IPS-18c (cell line): ENCODE results near the gene TNS3.
"Not testable (repeated sequence)": the region's sequence is repeated elsewhere in the genome, so short reads cannot be mapped to it uniquely, and the experiment has no call there.

Experiments
- H3K4me3 ChIP-seq: 2 replicates; pipeline ENCODE4 v1.7.0; 2013; ENCODE audit warnings: low read depth, mild to moderate bottlenecking, low read length, moderate library complexity; ENCODE audit not compliant: insufficient read depth
- H3K9me3 ChIP-seq: one replicate; pipeline ENCODE4 v1.6.1; 2013; ENCODE audit warnings: mild to moderate bottlenecking, low read length, moderate library complexity; ENCODE audit not compliant: control insufficient read depth, insufficient read depth

TNS3 gene

GRCh38 chr7:47552621-47553020 is 29.3 kb downstream of the TNS3 start:
- H3K4me3 ChIP-seq = no peak overlapping the region
- H3K9me3 ChIP-seq = peaks cover 2% of the 10 kb centered on the region

GRCh38 chr7:47551668-47552440 is 30.1 kb downstream of the TNS3 start:
- H3K9me3 ChIP-seq = peaks cover 3% of the 10 kb centered on the region

GRCh38 chr7:47550788-47551470 is 31.0 kb downstream of the TNS3 start:
- peaks cover 3% of the 10 kb centered on the region for H3K9me3 ChIP-seq
- H3K4me3 ChIP-seq = no peak overlapping the region

More at GRCh38 chr7:47551668-47552440, 30.1 kb downstream of the TNS3 start:
- no peak overlapping the region for H3K4me3 ChIP-seq

DNA sequence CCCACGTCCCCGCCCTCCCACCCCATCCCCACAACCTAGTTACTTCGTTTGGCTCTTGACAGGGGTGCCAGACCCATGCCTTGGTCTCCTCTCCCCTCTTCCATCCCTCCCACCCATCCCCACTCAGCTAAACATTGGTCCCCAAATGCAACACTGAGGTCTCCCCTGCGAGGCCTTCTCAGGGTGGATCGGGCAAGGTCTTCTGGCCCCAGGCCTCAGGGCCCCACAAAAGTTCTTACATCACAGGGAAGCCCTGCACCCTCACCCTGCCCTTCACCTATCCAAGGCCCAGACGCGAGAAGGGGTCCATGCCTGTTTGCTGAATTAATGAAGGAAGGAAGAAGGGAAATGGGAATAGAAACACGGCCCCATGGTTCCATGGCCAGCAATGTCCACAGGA is 32.0 kb downstream of the TNS3 start:
- peaks cover 3% of the 10 kb centered on the region for H3K9me3 ChIP-seq
- no peak overlapping the region for H3K4me3 ChIP-seq

DNA sequence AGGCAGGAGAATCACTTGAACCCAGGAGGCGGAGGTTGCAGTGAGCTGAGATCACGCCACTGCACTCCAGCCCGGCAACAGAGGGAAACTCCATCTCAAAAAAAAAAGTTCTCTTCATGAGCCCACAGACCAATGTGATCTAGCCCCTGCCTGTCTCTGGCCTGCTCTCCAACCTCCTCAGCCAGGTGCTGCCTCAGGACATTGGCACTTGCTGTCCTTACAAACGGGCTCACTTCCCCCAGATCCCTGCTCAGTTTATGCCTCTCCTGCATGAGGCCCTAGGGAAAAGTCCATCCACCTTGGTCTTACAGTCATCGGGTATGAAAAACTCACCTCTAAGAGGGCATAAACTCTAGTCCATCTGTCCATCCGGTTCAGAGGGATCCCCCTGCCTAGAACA is 32.5 kb downstream of the TNS3 start:
- no peak overlapping the region for H3K4me3 ChIP-seq
- peaks cover 3% of the 10 kb centered on the region for H3K9me3 ChIP-seq

DNA sequence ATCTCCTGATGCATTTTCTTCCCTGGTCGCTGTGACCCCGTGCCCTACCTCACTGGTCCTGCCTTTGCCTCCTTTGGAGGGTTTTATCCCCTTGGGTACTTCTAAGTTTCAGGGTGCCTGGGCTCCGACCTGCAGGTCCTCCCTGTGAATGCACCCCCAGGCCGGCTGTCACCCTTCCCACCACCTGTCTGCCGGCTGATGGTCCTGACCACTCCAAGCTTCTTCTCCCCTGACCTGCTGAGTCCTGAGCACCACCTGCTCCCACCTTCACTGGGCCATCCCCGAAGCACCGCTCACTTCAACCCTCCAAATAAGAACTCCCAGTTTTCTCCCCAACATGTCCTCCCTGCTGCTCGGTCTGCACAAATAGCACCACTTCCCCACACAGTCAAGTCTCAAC is 33.4 kb downstream of the TNS3 start:
- Histone ChIP-seq H3K4me3 (no peak overlapping the region), H3K9me3 (peaks cover 3% of the 10 kb centered on the region)

DNA sequence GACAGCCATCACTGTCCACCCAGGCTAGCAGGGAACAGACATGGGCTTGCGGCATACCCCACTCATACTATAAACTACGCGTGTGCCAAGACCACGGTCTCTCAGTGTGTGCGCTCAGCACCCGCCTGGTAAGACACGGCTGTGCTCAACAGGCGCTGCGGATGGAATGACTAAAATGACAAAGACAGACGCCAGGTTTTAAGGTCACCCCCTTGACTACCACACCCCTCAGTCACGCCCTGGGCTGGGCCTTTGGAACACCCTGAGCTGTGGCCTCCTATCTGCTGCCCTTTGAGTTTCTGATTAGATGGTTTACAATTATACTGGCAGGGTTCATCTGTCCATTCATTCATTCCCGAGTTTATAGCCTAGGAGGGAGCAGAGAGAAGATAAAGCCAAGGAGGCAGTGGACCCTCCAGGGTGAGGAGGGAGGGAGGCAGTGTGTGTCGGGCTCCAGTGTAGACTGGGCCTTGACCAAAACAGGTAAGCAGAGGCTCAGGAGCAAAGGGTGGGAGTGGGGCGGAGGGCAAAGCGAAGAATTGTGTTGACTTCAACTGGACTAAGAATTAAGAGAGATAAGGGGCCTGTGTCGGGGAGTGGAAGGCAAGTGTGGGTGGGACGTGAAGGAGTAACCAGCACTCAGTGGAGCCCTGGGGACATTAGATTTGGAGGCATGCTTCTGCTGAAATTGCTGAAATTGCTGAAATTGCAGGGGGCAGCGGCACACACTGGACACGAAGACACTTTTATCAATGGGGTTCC is 35.0 kb downstream of the TNS3 start:
- Histone ChIP-seq H3K4me3 (no peak overlapping the region), H3K9me3 (peaks cover 3% of the 10 kb centered on the region)

DNA sequence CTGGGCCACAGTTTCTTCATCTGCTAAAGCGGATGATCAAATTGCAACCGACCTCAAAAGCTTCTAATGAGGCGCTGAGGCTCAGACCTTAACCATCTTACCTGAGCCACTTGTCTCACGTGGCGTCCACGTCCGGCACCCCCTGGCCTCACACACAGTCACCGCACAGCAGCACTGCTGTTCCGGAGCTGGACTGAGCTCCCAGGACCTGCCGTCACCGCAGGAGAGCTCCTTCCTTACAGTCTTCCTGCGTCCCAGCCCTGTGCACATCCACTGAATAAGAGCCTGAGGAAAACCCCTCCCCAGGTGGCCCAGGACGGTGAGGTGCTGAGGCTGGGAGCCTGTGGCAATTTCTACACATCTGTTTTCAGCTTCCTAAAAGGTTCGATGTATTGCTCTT is 35.7 kb downstream of the TNS3 start:
- H3K4me3 ChIP-seq = no peak overlapping the region

DNA sequence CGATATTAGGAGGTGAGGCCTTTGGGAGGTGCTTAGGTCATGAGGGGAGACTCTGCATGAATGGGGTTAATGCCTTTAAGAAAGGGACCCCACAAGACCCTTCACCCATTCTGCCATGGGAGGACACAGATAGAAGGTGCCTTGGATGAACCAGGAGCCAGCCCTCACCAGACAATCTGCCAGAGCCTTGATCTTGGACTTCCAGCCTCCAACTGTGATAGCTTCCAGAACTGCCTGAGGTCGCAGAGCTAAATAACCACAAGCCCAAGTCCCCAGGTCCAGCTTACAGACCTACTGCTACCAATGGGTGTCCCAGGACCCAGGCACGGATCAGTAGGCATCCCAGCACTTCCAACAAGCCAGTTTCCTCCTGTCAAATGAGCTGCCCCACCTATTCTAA is 37.5 kb downstream of the TNS3 start:
- H3K9me3 ChIP-seq = peaks cover 3% of the 10 kb centered on the region

More for the DNA sequence above, 35.7 kb downstream of the TNS3 start:
- H3K9me3 ChIP-seq = peaks cover 3% of the 10 kb centered on the region

DNA sequence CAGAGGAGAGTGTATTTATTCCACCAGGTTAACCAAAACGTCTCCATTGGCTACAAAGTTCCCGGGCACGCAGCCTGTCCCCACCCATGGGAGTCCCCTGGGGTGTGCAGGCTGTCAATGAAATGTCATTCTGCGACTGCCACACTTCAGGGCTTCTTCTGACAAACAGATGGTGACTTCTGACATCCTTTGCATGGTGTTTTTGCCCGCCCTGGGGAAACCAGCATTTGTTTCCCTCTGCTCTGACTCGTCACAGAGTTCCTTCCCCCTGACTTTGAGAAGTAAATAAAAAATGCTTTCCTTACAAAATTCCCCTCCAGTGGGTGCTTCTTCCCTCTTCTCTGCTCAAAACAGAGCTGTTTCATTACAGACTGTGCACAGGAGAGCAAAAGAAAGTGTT is 38.2 kb downstream of the TNS3 start:
- Histone ChIP-seq H3K9me3 (peaks cover 3% of the 10 kb centered on the region), H3K4me3 (no peak overlapping the region)

More for the DNA sequence above, 37.5 kb downstream of the TNS3 start:
- no peak overlapping the region; the same call in 1 of the 2 replicates for H3K4me3 ChIP-seq

- no peak overlapping the region for H3K4me3 ChIP-seq
- H3K9me3 ChIP-seq = peaks cover 3% of the 10 kb centered on the region
Observed at GRCh38 chr7:47543056-47543455, 38.9 kb downstream of the TNS3 start.

GRCh38 chr7:47542051-47542450 is 39.9 kb downstream of the TNS3 start:
- H3K4me3 ChIP-seq = no peak overlapping the region

DNA sequence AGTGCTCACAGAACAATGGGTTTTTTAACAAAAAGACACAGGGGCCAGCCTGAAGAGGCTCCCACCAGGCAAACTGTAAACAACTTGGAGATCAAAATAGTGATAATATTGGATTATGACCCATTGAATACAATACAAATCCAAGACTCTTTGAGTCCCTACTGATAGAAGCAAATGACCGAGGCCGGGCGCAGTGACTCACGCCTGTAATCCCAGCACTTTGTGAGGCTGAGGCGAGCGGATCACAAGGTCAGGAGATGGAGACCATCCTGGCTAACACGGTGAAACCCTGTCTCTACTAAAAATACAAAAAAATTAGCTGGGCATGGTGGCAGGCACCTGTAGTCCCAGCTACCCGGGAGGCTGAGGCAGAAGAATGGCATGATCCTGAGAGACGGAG is 40.4 kb downstream of the TNS3 start:
- not testable (repeated sequence) for H3K4me3 ChIP-seq, H3K9me3 ChIP-seq

More at GRCh38 chr7:47542051-47542450, 39.9 kb downstream of the TNS3 start:
- H3K9me3 ChIP-seq = no peaks in the 10 kb centered on the region

DNA sequence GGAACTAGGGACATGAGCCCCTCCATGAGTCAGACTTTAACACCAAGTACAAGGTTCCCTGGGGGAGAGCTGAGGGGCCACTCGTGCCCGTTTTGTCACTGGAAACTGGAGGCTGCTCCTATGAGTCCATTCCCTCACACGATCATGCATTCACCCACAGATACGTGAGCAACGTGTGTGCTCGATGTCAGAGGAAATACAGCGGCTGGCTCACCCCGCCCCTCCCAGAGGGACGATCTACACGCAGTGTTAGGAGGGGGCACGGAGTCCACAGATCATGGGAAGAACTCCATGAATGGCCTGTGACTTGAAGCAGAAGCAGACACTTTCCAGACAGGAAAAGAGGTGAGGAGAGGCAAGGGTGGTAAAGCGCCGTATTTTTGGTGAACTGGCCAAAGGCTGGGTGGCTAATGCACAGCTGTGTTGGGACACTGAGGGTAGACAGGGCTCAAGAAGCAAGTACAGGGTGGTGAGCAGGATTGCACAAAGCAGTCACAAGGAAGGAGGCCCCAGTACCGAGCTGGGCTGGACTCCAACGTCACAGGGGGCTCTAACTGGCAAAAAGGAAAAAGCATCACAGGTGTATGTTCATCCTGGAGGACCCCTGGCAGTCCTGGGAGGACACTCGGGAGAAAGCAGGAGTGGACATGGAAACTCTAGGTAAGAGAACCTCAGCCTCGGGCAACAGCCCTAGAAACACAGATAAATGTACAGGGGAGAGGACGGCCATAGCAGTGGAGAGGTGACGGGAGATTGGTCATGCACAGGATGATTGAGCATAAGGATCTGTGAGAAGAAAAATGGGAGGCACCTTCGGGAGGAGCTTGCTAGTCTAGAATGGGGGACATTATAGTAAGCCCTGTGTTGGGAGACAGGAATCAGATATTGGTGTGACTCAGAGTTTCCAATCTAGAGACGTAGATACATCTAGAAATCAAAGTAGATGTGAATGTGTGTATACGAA is 41.2 kb downstream of the TNS3 start:
- Histone ChIP-seq H3K4me3 (no peak overlapping the region), H3K9me3 (peaks cover 3% of the 10 kb centered on the region)

GRCh38 chr7:47540053-47540386 is 41.9 kb downstream of the TNS3 start:
- Histone ChIP-seq H3K4me3 (no peak overlapping the region), H3K9me3 (peaks cover 3% of the 10 kb centered on the region)

DNA sequence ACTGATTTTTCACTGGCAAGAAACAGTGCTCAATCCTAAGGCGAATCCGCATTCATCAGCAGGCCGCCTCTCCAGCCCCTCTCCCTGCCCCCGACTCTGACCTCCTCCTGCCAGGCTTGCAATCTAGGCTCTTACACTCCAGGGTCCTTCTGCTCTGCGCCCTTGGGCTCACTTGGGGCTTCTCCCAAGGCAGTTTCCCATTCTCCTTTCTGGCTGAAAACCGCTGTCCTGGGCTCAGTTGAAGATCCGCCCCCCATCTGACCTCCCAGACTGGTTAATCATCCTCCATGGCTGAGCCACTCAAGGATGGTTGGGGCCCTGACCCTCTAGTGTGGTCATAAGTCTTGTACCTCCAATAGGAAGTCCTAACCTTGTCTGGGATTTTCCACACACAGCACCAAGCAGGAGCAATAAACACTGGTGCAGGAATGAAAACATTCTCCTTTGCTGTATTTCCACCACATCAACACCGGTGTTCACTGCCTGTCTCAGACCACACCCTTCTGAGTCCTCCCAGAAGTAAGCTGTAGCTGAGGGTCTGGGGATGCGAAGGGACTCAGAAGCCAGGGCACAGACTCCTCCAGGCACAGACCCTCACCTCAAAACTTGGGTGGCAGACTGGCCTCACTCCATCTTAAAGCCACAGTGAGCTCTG is 42.4 kb downstream of the TNS3 start:
- peaks cover 3% of the 10 kb centered on the region for H3K9me3 ChIP-seq
- H3K4me3 ChIP-seq = no peak overlapping the region
